Suprapubic skin (tissue), 4 donors: ENCODE measurements around the gene DIPK1B.

Experiments used
- POLR2A ChIP-seq, 2 donors: fragments of 450-650 bp; IDR thresholded peaks; one replicate each; pipeline ENCODE4 v1.6.1; 2017; ENCODE audit warnings: antibody characterized with exemption in 2 of 2, mild to moderate bottlenecking in 2 of 2, moderate library complexity in 2 of 2
- POLR2AphosphoS5 ChIP-seq, 3 donors: sonication (generic); formaldehyde crosslinking; IDR thresholded peaks; one replicate each; pipeline ENCODE4 v1.6.1; 2017; ENCODE audit warnings: antibody characterized with exemption in 3 of 3
- TF ChIP-seq, protein P1 (sequence below), 2 donors: fragments of 200-600 bp in 1 of 2; fragments of 450-650 bp in 1 of 2; sonication (generic) in 1 of 2; IDR thresholded peaks; one replicate each; pipeline ENCODE4 v1.5.1; 2016 to 2019; ENCODE audit warnings: antibody characterized with exemption in 2 of 2, mild to moderate bottlenecking in 1 of 2, moderate library complexity in 1 of 2

GRCh38 chr9:136765041-136765440 is 52.7 kb downstream of the DIPK1B start:
- TF ChIP-seq, protein P1, sequence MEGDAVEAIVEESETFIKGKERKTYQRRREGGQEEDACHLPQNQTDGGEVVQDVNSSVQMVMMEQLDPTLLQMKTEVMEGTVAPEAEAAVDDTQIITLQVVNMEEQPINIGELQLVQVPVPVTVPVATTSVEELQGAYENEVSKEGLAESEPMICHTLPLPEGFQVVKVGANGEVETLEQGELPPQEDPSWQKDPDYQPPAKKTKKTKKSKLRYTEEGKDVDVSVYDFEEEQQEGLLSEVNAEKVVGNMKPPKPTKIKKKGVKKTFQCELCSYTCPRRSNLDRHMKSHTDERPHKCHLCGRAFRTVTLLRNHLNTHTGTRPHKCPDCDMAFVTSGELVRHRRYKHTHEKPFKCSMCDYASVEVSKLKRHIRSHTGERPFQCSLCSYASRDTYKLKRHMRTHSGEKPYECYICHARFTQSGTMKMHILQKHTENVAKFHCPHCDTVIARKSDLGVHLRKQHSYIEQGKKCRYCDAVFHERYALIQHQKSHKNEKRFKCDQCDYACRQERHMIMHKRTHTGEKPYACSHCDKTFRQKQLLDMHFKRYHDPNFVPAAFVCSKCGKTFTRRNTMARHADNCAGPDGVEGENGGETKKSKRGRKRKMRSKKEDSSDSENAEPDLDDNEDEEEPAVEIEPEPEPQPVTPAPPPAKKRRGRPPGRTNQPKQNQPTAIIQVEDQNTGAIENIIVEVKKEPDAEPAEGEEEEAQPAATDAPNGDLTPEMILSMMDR (IDR thresholded peaks at IDR 0.05): no peak
- TF ChIP-seq POLR2A (IDR thresholded peaks at IDR 0.05): no peak
- TF ChIP-seq POLR2AphosphoS5 (IDR thresholded peaks at IDR 0.05): no peak
